ENCODE measurements around the gene FOXP1. TPM values are rescaled to one million over a fixed set of nuclear protein-coding genes. Genes with fewer than 3 reads are reported as not detected.
A peak's percentile ranks its signal among the peaks of the same experiment; 100 is the strongest.

Gene FOXP1
- total RNA-seq, 1 donor: 55.7 TPM

GRCh38 chr3:71120012-71120411 is 463.5 kb downstream of the FOXP1 start:
- TF ChIP-seq CTCF (IDR thresholded peaks at IDR 0.05; ENCODE audit: insufficient read depth, low read depth, low read length): no peak
- no peak for DNase-seq (ENCODE audit: low read depth)
- H3K4me3 ChIP-seq (ENCODE audit: low read depth, low read length): no peak overlapping the region

GRCh38 chr3:71119171-71119570 is 464.4 kb downstream of the FOXP1 start:
- DNase-seq (ENCODE audit: low read depth): no peak
- no peak for TF ChIP-seq CTCF (IDR thresholded peaks at IDR 0.05; ENCODE audit: insufficient read depth, low read depth, low read length)
- H3K4me3 ChIP-seq (ENCODE audit: low read depth, low read length): no peak overlapping the region

GRCh38 chr3:71118436-71118835 is 465.1 kb downstream of the FOXP1 start:
- no peak for TF ChIP-seq CTCF (IDR thresholded peaks at IDR 0.05; ENCODE audit: insufficient read depth, low read depth, low read length)
- no peak for DNase-seq (ENCODE audit: low read depth)
- H3K4me3 ChIP-seq (ENCODE audit: low read depth, low read length): no peak overlapping the region

GRCh38 chr3:71117572-71118247 is 465.8 kb downstream of the FOXP1 start:
- H3K4me3 ChIP-seq (ENCODE audit: low read depth, low read length): no peak overlapping the region
- TF ChIP-seq CTCF (IDR thresholded peaks at IDR 0.05; ENCODE audit: insufficient read depth, low read depth, low read length): no peak
- no peak for DNase-seq (ENCODE audit: low read depth)

- DNase-seq (ENCODE audit: low read depth): no peak
- no peak for TF ChIP-seq CTCF (IDR thresholded peaks at IDR 0.05; ENCODE audit: insufficient read depth, low read depth, low read length)
- no peak overlapping the region for H3K4me3 ChIP-seq (ENCODE audit: low read depth, low read length)
These were observed 468.9 kb downstream of the FOXP1 start for GRCh38 chr3:71114610-71115009.

- DNase-seq (ENCODE audit: low read depth): peak; percentile 31
- H3K4me3 ChIP-seq (ENCODE audit: low read depth, low read length): no peak overlapping the region
- TF ChIP-seq CTCF (IDR thresholded peaks at IDR 0.05; ENCODE audit: insufficient read depth, low read depth, low read length): no peak
These were observed 471.0 kb downstream of the FOXP1 start for GRCh38 chr3:71112576-71112975.
